ENCODE data around the gene EVA1A.

GRCh38 chr2:75462206-75462605 lies 98.5 kb downstream of the EVA1A start:
- TF ChIP-seq POLR2AphosphoS5 (IDR thresholded peaks at IDR 0.05) = no peak
- no peak for TF ChIP-seq CTCF (IDR thresholded peaks at IDR 0.05)

Measured in stomach (tissue), 4 donors.